Adipocyte (in vitro differentiated cells): ENCODE data around the gene MMP2.

Experiments
- DNase-seq: peaks from one replicate; pipeline ENCODE4 v3.0.0-alpha.2; 2015; ENCODE audit warnings: low read depth
- H3K27me3 ChIP-seq: replicated peaks from 2 replicates; pipeline ENCODE4 v1.7.0; 2013; ENCODE audit warnings: mild to moderate bottlenecking, low read length, moderate library complexity; ENCODE audit not compliant: control insufficient read depth, insufficient read depth
- H3K36me3 ChIP-seq: 2 replicates; pipeline ENCODE4 v1.7.0; 2013; ENCODE audit warnings: low read length, mild to moderate bottlenecking, moderate library complexity; ENCODE audit not compliant: control insufficient read depth, insufficient read depth, severe bottlenecking
- H3K4me1 ChIP-seq: 2 replicates; pipeline ENCODE4 v1.7.0; 2013; ENCODE audit warnings: mild to moderate bottlenecking, low read length, moderate library complexity; ENCODE audit not compliant: control insufficient read depth, insufficient read depth
- H3K4me3 ChIP-seq: 2 replicates; pipeline ENCODE4 v1.7.0; 2013; ENCODE audit warnings: mild to moderate bottlenecking, low read length, moderate library complexity
- H3K9ac ChIP-seq: 2 replicates; pipeline ENCODE4 v1.7.0; 2013; ENCODE audit warnings: mild to moderate bottlenecking, low read length, moderate library complexity
- H3K9me3 ChIP-seq: 2 replicates; pipeline ENCODE4 v1.7.0; 2013; ENCODE audit warnings: mild to moderate bottlenecking, low read length, moderate library complexity; ENCODE audit not compliant: control insufficient read depth

Gene MMP2

DNA sequence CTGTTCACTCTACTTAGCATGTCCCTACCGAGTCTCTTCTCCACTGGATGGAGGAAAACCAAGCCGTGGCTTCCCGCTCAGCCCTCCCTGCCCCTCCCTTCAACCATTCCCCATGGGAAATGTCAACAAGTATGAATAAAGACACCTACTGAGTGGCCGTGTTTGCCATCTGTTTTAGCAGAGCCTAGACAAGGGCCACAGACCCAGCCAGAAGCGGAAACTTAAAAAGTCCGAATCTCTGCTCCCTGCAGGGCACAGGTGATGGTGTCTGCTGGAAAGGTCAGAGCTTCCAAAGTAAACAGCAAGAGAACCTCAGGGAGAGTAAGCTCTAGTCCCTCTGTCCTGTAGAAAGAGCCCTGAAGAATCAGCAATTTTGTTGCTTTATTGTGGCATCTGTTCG lies 27.1 kb downstream of the MMP2 start:
- Histone ChIP-seq H3K9me3 (no peaks in the 10 kb centered on the region), H3K36me3 (peaks cover 67% of the 10 kb centered on the region), H3K4me1 (peaks cover 30% of the 10 kb centered on the region), H3K9ac (no peak overlapping the region), H3K4me3 (no peak overlapping the region), H3K27me3 (no peaks in the 10 kb centered on the region)
- DNase-seq: no peak

DNA sequence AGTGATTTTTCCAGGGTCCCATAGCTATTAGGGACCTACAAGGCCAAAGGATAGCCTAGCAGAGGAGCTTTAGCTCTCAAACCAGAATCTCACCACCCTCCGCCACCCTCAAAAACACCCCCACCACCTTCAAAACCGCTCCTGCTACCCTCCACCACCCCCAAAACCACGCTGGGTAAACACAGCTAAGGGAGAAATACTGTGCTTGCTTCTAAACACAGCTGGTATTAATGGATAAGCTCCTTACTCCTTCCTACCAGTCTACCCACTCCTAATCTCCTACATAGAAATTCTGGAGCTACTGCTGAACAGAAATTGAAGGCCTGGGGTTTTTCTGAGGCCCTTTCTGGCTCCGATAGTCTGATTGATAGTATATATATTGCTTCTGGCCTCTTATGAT lies 27.7 kb downstream of the MMP2 start:
- no peak overlapping the region for H3K9ac ChIP-seq
- peaks cover 60% of the 10 kb centered on the region for H3K36me3 ChIP-seq
- no peak overlapping the region for H3K4me3 ChIP-seq
- H3K9me3 ChIP-seq: no peaks in the 10 kb centered on the region
- no peaks in the 10 kb centered on the region for H3K27me3 ChIP-seq
- H3K4me1 ChIP-seq: peaks cover 24% of the 10 kb centered on the region
- no peak for DNase-seq

DNA sequence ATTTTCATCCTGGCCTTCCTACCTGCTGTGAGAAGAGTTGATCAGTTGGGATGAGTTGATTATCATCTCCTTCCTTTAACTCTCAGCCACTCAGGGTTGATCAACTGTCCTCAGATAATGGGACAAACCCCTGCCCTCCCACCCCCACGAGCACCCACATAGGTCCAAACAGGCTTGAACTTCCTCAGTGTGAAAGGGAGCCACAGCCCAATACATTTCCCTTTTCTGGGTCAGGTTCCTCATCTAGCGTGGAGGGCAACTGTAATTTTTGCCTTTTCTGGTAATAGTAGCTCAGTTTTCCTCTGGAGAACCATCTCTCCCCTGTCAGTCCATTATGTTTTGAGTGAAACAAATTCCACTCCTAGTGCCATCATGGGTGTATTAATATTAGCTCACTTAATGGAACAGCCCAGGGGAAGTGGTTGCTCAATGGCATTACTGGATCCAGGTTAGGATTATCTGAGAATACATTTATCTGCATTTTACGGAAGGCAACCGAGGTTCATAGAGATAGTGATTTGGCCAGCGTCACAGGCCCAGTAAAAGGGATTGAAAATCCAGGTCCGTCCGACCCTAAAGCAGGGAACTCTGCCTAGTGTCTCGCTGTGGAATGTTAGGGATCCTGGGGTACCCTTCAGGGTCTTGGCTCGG lies 29.4 kb downstream of the MMP2 start:
- H3K27me3 ChIP-seq: no peaks in the 10 kb centered on the region
- peaks cover 3% of the 10 kb centered on the region for H3K9me3 ChIP-seq
- H3K4me1 ChIP-seq: peaks cover 7% of the 10 kb centered on the region
- H3K36me3 ChIP-seq: peaks cover 52% of the 10 kb centered on the region
- DNase-seq: no peak
- H3K9ac ChIP-seq: peak overlapping the region; percentile 75
- H3K4me3 ChIP-seq: peak overlapping the region; percentile 81

DNA sequence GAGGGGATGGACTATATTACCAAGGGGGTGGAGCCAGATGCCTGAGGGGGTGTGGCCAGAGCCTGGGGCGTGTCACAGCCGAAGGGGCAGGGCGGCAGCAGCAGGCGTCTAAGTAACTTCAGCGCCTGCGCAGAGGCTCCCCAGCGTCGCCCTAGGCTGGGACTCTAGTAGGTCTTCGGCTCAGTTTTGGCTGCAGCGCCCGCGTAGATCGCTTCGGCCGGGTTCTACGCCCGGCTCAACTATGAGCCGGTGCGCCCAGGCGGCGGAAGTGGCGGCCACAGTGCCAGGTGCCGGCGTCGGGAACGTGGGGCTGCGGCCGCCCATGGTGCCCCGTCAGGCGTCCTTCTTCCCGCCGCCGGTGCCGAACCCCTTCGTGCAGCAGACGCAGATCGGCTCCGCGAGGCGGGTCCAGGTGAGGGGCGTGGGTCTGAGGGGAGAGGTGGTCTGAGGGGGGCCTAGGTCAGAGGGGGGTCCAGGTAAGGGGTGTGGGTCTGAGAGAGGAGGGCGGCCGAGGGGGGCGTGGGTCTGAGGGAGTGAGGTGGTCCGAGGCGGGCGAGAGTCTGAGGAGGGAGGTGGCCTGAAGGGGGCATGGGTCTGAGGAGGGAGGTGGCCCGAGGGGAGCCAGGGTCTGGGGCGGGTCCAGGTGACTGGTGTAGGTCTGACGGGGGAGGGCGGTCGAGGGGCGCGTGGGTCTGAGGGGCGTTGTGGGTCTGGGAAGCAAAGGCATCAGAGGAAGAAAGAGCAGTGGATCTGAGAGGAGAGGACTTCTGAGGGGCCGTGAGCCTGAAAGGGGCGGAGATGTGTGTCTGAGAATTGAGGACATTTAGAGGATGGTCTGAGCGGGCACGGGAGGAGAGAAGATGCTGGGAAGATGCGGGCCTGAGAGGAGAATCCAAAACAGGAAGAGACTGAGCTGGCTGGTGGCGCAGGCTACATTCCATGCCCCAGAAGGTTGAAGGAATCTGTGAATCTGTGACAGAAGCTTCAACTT lies 30.2 kb downstream of the MMP2 start, which contains the start of gene LPCAT2:
LPCAT2 (plus strand) TSS at position 132 of the 991 bp plus-strand sequence; CDS start at position 242, 110 bp downstream.
- Histone ChIP-seq H3K4me1 (peaks cover 12% of the 10 kb centered on the region), H3K36me3 (peaks cover 44% of the 10 kb centered on the region), H3K9ac (peak within 1 kb of the TSS; percentile 75), H3K27me3 (no peaks in the 10 kb centered on the region), H3K9me3 (peaks cover 3% of the 10 kb centered on the region), H3K4me3 (peak within 1 kb of the TSS; percentile 81)
- DNase-seq: peak; percentile 95

DNA sequence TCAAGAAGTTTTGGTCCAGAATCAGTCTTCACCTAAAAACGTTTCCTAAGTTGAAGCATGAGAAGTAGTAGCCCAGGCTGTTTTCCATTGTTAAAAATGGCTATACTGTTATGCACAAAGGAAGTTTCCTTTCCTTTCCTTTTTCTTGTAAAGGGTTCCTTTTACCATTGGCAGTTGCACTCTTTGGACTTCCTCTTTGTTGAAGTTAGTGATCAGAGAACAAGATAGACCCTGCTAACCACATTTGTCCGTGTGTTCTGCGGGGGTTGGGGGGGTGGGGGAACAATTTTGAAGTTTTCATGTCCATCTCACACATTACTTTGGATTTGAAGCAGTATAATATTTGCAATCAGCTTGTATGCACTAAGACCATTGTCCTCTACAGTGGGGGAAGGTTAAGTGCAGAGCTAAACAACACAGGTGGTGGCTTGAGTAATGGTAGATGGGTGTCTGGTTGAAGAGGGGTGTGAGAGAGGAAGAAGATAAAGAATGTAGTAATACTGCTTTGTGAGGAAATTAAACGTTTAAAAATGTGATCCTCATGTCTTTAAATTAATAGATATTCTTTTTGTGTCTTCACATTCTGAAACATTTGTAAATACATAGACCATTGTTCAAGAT lies 31.3 kb downstream of the MMP2 start:
- Histone ChIP-seq H3K9me3 (peaks cover 3% of the 10 kb centered on the region), H3K9ac (no peak overlapping the region), H3K27me3 (no peaks in the 10 kb centered on the region), H3K36me3 (peaks cover 36% of the 10 kb centered on the region), H3K4me1 (peaks cover 12% of the 10 kb centered on the region), H3K4me3 (no peak overlapping the region)
- no peak for DNase-seq

DNA sequence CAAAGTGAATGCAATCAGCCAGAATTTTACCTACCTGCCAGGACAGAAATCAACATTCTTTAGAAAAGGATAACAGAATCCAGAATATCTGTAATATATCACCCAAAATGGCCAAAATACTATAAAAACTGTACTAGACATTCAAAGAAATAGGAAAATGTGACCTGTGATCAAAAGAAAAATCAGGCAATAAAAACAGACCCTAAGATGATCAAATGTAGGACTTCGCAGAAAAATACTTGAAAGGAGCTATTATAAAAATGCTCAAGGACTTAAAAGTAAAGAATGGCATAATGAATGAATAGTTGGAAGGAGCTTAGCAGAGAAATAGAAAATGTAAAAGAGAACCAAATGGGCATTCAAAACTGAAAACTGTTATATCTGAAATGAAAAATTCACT lies 33.9 kb downstream of the MMP2 start:
- no peak overlapping the region for H3K9ac ChIP-seq
- H3K4me3 ChIP-seq: no peak overlapping the region
- peaks cover 12% of the 10 kb centered on the region for H3K4me1 ChIP-seq
- no peak for DNase-seq
- no peaks in the 10 kb centered on the region for H3K27me3 ChIP-seq
- H3K36me3 ChIP-seq: peaks cover 9% of the 10 kb centered on the region
- H3K9me3 ChIP-seq: peaks cover 3% of the 10 kb centered on the region

DNA sequence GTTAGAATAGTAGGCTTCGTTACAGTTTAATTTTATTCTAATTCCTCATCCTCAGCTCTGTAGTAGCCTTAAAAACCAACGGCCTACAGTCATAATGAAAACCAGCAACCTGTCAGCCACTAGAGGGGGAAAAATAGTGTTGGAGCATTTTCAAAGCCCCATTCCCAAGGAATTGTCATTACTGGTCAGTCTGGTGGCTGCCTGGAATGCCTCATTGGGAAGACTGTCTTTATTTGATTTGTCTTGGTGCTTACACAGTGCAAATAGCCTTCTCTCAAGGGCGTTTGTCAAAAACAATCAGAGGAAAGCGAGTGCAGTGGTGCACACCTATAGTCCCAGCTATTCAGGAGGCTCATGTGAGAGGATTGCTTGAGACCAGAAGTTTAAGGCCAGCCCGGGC lies 34.6 kb downstream of the MMP2 start:
- no peaks in the 10 kb centered on the region for H3K27me3 ChIP-seq
- DNase-seq: no peak
- peaks cover 7% of the 10 kb centered on the region for H3K36me3 ChIP-seq
- no peak overlapping the region for H3K4me3 ChIP-seq
- H3K9me3 ChIP-seq: peaks cover 3% of the 10 kb centered on the region
- H3K4me1 ChIP-seq: peaks cover 10% of the 10 kb centered on the region
- H3K9ac ChIP-seq: no peak overlapping the region

DNA sequence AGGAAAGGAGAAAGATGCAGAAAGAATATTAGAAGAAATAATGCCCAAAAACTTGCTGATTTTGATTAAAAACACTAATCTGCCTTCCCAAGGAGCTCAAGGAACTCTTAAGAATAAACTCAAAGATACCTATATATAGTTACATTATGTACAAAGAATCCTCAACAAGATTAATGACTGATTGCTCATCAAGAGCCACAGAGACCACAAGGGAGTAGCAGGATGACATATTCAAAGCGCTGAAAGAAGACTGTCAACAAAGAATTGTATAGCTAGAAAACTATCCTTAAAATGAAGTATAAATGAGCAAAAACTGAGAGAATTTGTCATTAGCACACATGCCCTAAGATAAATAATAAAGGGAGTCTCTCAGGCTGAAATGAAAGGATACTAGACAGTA lies 36.1 kb downstream of the MMP2 start:
- Histone ChIP-seq H3K4me3 (no peak overlapping the region), H3K4me1 (peaks cover 6% of the 10 kb centered on the region), H3K9ac (no peak overlapping the region), H3K27me3 (no peaks in the 10 kb centered on the region), H3K36me3 (peaks cover 7% of the 10 kb centered on the region), H3K9me3 (peaks cover 3% of the 10 kb centered on the region)
- DNase-seq: no peak

DNA sequence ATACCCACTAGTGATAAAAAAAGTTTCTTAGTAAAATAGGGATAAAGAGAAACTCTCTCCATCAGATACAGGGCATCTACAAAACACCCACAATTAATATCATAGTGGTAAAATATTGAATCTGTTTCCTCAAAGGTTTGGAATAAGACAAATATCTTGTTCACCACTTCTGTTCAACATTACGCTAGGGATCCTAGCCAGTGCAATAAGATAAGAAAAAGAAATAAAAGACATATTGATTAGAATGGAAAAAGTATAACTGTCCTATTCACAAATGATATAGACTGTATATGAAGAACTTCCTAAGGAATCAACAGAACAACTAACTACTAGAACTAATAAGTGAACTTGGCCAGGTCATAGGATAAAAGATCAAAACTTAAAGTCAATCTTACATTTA lies 42.8 kb downstream of the MMP2 start:
- no peaks in the 10 kb centered on the region for H3K27me3 ChIP-seq
- H3K4me3 ChIP-seq: no peak overlapping the region
- peaks cover 10% of the 10 kb centered on the region for H3K9me3 ChIP-seq
- no peaks in the 10 kb centered on the region for H3K4me1 ChIP-seq
- H3K36me3 ChIP-seq: no peaks in the 10 kb centered on the region
- H3K9ac ChIP-seq: no peak overlapping the region
- DNase-seq: no peak

DNA sequence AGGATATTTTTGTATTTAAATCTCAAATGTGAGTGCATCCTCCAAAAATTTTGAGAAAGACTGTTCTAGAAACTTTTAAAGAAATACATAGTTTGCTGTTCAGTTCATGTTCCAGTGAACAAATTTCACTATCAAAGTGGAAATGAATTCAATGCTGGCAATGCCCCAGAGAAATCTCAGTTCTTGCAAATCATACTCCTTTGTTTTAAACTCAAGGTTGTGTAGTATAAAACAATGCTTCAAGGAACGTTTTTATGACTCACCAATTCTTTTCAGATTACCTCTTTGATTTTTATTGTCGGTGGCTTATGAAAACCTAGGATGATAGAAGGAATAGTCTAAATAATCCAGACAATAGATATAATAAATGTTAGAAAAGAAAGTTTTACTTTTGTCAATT lies 47.4 kb downstream of the MMP2 start:
- no peak overlapping the region for H3K4me3 ChIP-seq
- peaks cover 8% of the 10 kb centered on the region for H3K4me1 ChIP-seq
- no peaks in the 10 kb centered on the region for H3K27me3 ChIP-seq
- H3K36me3 ChIP-seq: no peaks in the 10 kb centered on the region
- DNase-seq: peak; percentile 27
- H3K9me3 ChIP-seq: peaks cover 10% of the 10 kb centered on the region
- no peak overlapping the region for H3K9ac ChIP-seq

DNA sequence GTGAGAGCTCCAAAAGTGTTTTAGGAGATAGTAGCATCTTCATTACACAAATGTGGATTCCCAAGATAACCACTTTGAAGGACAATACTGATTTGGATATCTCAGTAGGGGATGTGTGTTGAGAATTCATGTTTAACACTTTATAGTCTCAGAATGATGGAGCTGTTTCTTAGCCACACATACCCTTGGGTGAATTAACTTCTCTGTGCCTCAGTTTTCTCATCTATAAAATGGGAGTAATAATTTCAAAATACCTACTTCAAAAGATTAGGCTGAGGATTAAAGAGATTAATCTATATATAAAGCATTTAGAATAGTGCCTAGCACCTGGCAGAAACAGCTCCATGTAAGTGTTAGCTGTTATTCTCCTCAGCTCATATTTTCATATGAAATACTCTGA lies 48.9 kb downstream of the MMP2 start:
- no peaks in the 10 kb centered on the region for H3K9me3 ChIP-seq
- no peaks in the 10 kb centered on the region for H3K36me3 ChIP-seq
- no peak overlapping the region for H3K9ac ChIP-seq
- no peak for DNase-seq
- H3K27me3 ChIP-seq: no peaks in the 10 kb centered on the region
- H3K4me1 ChIP-seq: peaks cover 8% of the 10 kb centered on the region
- H3K4me3 ChIP-seq: no peak overlapping the region
